GM03348 (cell line): ENCODE results near the gene PI3.
"Not testable (repeated sequence)": the region's sequence is repeated elsewhere in the genome, so short reads cannot be mapped to it uniquely, and the experiment has no call there.

Experiments used
- DNase-seq: peaks from one replicate; pipeline ENCODE4 v3.0.0; 2012; ENCODE audit warnings: low spot score

Gene PI3

GRCh38 chr20:45174434-45175364 is at the start of gene PI3:
Gene PI3 (plus strand): TSS chr20:45174902. CDS start chr20:45174923, 21 bp downstream.
- no peak for DNase-seq

- DNase-seq = no peak
These were observed 46.6 kb upstream of the PI3 start for GRCh38 chr20:45128099-45128498.

GRCh38 chr20:45136911-45137310 is 37.8 kb upstream of the PI3 start:
- DNase-seq = no peak

- DNase-seq = peak; percentile 30
These were observed 36.0 kb upstream of the PI3 start for GRCh38 chr20:45138561-45139300.

GRCh38 chr20:45139733-45140375 is 34.8 kb upstream of the PI3 start:
- DNase-seq = not testable (repeated sequence)

- no peak for DNase-seq
These were observed 33.9 kb upstream of the PI3 start for GRCh38 chr20:45140836-45141235.

- DNase-seq = no peak
These were observed 25.6 kb upstream of the PI3 start for GRCh38 chr20:45149062-45149461.

- DNase-seq = no peak
These were observed 22.3 kb upstream of the PI3 start for GRCh38 chr20:45152405-45152804.

GRCh38 chr20:45153147-45153546 is 21.6 kb upstream of the PI3 start:
- no peak for DNase-seq

- no peak for DNase-seq
These were observed 20.9 kb upstream of the PI3 start for GRCh38 chr20:45153752-45154151.

- DNase-seq = no peak
These were observed 20.5 kb upstream of the PI3 start for GRCh38 chr20:45154183-45154582.

GRCh38 chr20:45154794-45155193 is 19.9 kb upstream of the PI3 start:
- not testable (repeated sequence) for DNase-seq

- DNase-seq = no peak
These were observed 18.0 kb upstream of the PI3 start for GRCh38 chr20:45156713-45157112.

GRCh38 chr20:45157962-45158361 is 16.7 kb upstream of the PI3 start:
- DNase-seq = peak; percentile 46

- DNase-seq = no peak
These were observed 11.5 kb upstream of the PI3 start for GRCh38 chr20:45163083-45163803.

- DNase-seq = no peak
These were observed 9.8 kb upstream of the PI3 start for GRCh38 chr20:45164906-45165305.

GRCh38 chr20:45173522-45173921 is 1.2 kb upstream of the PI3 start:
- DNase-seq = no peak

- no peak for DNase-seq
These were observed 2.0 kb downstream of the PI3 start for GRCh38 chr20:45176526-45177267.

- no peak for DNase-seq
These were observed 4.5 kb downstream of the PI3 start for GRCh38 chr20:45179166-45179565.

- DNase-seq = peak; percentile 22
These were observed 6.9 kb downstream of the PI3 start for GRCh38 chr20:45181639-45182038.

GRCh38 chr20:45183084-45183483 is 8.4 kb downstream of the PI3 start:
- no peak for DNase-seq
